HEK293 (cell line): ENCODE results near the gene UBXN1.
A peak's percentile ranks its signal among the peaks of the same experiment; 100 is the strongest.

Experiments
- CTCF ChIA-PET: fragments of 350-600 bp; formaldehyde crosslinking; extraction: SDS; loops from one replicate; lab custom pipeline; 2021; ENCODE audit warnings: antibody characterized with exemption; lab: Yijun Ruan, JAX
- POLR2A ChIA-PET: fragments of 300-600 bp; formaldehyde crosslinking; extraction: SDS; loops from one replicate; lab custom pipeline; 2020; ENCODE audit warnings: antibody characterized with exemption, inconsistent platforms; lab: Yijun Ruan, JAX
- H3K27ac ChIP-seq: fragments of 200-500 bp; sonication (Bioruptor generic); 2 replicates; pipeline ENCODE4 v1.5.1; 2014; ENCODE audit warnings: low read depth, low read length, control low read depth, inconsistent platforms; ENCODE audit errors: extremely low read depth
- H3K36me3 ChIP-seq, 2 experiments: fragments of 200-500 bp in 1 of 2; sonication (Bioruptor generic) in 1 of 2; 1 replicate in 1 of 2; 2 replicates in 1 of 2; pipeline ENCODE4 v1.5.1; 2014 to 2017; ENCODE audit warnings: inconsistent platforms in 2 of 2, low read length in 2 of 2; ENCODE audit not compliant: control insufficient read depth in 2 of 2, insufficient read depth in 1 of 2
- H3K4me1 ChIP-seq: fragments of 200-500 bp; sonication (Bioruptor generic); 2 replicates; pipeline ENCODE4 v1.5.1; 2014; ENCODE audit warnings: mild to moderate bottlenecking, low read length, inconsistent platforms; ENCODE audit not compliant: control insufficient read depth, insufficient read depth
- H3K4me3 ChIP-seq: 2 replicates; pipeline ENCODE4 v1.5.1; 2011; ENCODE audit warnings: low read depth, mild to moderate bottlenecking, control low read depth, low read length, moderate library complexity
- H3K9me3 ChIP-seq: fragments of 200-500 bp; sonication (Bioruptor generic); 2 replicates; pipeline ENCODE4 v1.5.1; 2014; ENCODE audit warnings: low read depth, low read length, inconsistent platforms; ENCODE audit not compliant: control insufficient read depth, insufficient read depth
- GLIS2 ChIP-seq: fragments of 450-650 bp; formaldehyde crosslinking; IDR thresholded peaks from 2 replicates; pipeline ENCODE4 v1.5.1; 2016; ENCODE audit warnings: missing biosample characterization, missing genetic modification characterization
- KLF10 ChIP-seq: fragments of 450-650 bp; IDR thresholded peaks from 2 replicates; pipeline ENCODE4 v1.5.1; 2018; ENCODE audit warnings: missing biosample characterization, mild to moderate bottlenecking, missing genetic modification characterization
- WT1 ChIP-seq: fragments of 450-650 bp; formaldehyde crosslinking; IDR thresholded peaks from 2 replicates; pipeline ENCODE4 v1.5.1; 2016; ENCODE audit warnings: missing biosample characterization, missing genetic modification characterization
- ZBTB20 ChIP-seq: fragments of 450-650 bp; formaldehyde crosslinking; IDR thresholded peaks from 2 replicates; pipeline ENCODE4 v1.5.1; 2016; ENCODE audit warnings: missing biosample characterization, missing genetic modification characterization
- ZNF202 ChIP-seq: fragments of 450-650 bp; formaldehyde crosslinking; IDR thresholded peaks from 2 replicates; pipeline ENCODE4 v1.5.1; 2016; ENCODE audit warnings: missing biosample characterization, missing genetic modification characterization, borderline replicate concordance
- ZNF394 ChIP-seq: fragments of 450-650 bp; formaldehyde crosslinking; IDR thresholded peaks from 2 replicates; pipeline ENCODE4 v1.5.1; 2016; ENCODE audit warnings: missing biosample characterization, missing genetic modification characterization, mild to moderate bottlenecking, moderate library complexity, borderline replicate concordance
- ZNF404 ChIP-seq: fragments of 450-650 bp; formaldehyde crosslinking; IDR thresholded peaks from 2 replicates; pipeline ENCODE4 v1.5.1; 2017; ENCODE audit warnings: missing biosample characterization, missing genetic modification characterization
- ZNF426 ChIP-seq: fragments of 450-650 bp; formaldehyde crosslinking; IDR thresholded peaks from 2 replicates; pipeline ENCODE4 v1.5.1; 2017; ENCODE audit warnings: missing biosample characterization, missing genetic modification characterization, mild to moderate bottlenecking, inconsistent platforms, moderate library complexity
- ZNF660 ChIP-seq: fragments of 450-650 bp; IDR thresholded peaks from 2 replicates; pipeline ENCODE4 v1.5.1; 2018; ENCODE audit warnings: missing biosample characterization, mild to moderate bottlenecking, missing genetic modification characterization
- ZXDB ChIP-seq: fragments of 450-650 bp; formaldehyde crosslinking; IDR thresholded peaks from 2 replicates; pipeline ENCODE4 v1.5.1; 2016; ENCODE audit warnings: missing biosample characterization, missing genetic modification characterization
- TF ChIP-seq, protein P1 (sequence below): fragments of 450-650 bp; formaldehyde crosslinking; IDR thresholded peaks from 2 replicates; pipeline ENCODE4 v1.5.1; 2016; ENCODE audit warnings: missing biosample characterization, missing genetic modification characterization
- TF ChIP-seq, protein P2 (sequence below): fragments of 450-650 bp; formaldehyde crosslinking; optimal IDR thresholded peaks from 2 replicates; pipeline ENCODE3; 2016; ENCODE audit warnings: missing biosample characterization, mild to moderate bottlenecking, missing genetic modification characterization
- TF ChIP-seq, protein P3 (sequence below): fragments of 450-650 bp; formaldehyde crosslinking; IDR thresholded peaks from 2 replicates; pipeline ENCODE4 v1.5.1; 2016; ENCODE audit warnings: missing biosample characterization, missing genetic modification characterization
- TF ChIP-seq, protein P4 (sequence below): fragments of 450-650 bp; formaldehyde crosslinking; IDR thresholded peaks from 2 replicates; pipeline ENCODE4 v1.5.1; 2017; ENCODE audit warnings: missing biosample characterization, missing genetic modification characterization
- TF ChIP-seq, protein P5 (sequence below): fragments of 450-650 bp; formaldehyde crosslinking; IDR thresholded peaks from 2 replicates; pipeline ENCODE4 v1.5.1; 2016; ENCODE audit warnings: missing biosample characterization, missing genetic modification characterization, borderline replicate concordance
- TF ChIP-seq, protein P6 (sequence below): fragments of 450-650 bp; formaldehyde crosslinking; IDR thresholded peaks from 2 replicates; pipeline ENCODE4 v1.5.1; 2016; ENCODE audit warnings: missing biosample characterization, missing genetic modification characterization, borderline replicate concordance
- TF ChIP-seq, protein P7 (sequence below): fragments of 450-650 bp; formaldehyde crosslinking; conservative IDR thresholded peaks from 2 replicates; pipeline ENCODE4 v1.5.1; 2016; ENCODE audit warnings: low read depth, missing biosample characterization, missing genetic modification characterization

Gene UBXN1

DNA sequence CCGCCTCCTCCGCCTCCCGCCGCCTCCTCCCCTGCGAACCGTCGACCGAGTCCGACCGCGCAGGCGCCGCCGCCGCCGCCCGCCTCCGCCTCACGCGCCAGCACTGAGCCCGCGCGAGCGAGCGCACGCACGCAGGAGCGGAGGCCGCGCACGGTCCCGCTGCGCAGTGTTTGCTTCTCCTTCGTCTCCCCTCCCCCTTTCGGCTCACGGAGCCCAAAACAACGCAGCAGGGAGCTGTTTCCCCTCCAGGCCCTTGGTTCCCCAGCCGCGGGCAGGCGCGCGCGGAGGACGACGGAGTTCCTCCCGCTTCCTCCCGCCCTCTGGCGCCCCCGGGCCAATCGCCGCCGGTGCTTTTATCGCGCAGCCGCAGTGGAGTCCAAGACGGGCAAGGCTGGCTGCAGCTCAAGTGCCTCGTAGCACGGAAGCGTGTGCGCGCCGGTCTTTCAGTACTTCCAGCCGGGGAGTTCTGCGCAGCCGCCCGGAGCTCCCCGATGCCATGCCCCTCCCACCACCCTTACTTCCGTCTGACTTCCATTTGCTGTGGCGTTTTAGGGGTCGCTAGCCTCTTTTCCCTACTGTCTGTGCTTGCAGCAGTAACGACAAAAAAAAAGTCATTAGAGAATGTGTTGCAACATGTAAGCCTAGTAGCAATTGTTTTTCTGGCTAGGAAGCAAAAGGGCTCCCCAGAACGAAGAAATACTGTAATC, 48.4 kb upstream of the UBXN1 start, which contains the start of gene HNRNPUL2 (continued):
- TF ChIP-seq, protein P1, sequence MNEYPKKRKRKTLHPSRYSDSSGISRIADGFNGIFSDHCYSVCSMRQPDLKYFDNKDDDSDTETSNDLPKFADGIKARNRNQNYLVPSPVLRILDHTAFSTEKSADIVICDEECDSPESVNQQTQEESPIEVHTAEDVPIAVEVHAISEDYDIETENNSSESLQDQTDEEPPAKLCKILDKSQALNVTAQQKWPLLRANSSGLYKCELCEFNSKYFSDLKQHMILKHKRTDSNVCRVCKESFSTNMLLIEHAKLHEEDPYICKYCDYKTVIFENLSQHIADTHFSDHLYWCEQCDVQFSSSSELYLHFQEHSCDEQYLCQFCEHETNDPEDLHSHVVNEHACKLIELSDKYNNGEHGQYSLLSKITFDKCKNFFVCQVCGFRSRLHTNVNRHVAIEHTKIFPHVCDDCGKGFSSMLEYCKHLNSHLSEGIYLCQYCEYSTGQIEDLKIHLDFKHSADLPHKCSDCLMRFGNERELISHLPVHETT (tag by site-specific recombination) = no peak
- TF ChIP-seq ZNF202 (tag by site-specific recombination) (no peak), WT1 (peak; percentile 37; the same call in 1 of the 2 replicates), ZXDB (peak; percentile 83), KLF10 (tag by site-specific recombination) (peak; percentile 16; the same call in 1 of the 2 replicates), ZNF404 (tag by site-specific recombination) (no peak), ZBTB20 (0 out of 2 replicates have a peak, but pooled peaks have one; percentile 17), ZNF394 (no peak)
- TF ChIP-seq, protein P2, sequence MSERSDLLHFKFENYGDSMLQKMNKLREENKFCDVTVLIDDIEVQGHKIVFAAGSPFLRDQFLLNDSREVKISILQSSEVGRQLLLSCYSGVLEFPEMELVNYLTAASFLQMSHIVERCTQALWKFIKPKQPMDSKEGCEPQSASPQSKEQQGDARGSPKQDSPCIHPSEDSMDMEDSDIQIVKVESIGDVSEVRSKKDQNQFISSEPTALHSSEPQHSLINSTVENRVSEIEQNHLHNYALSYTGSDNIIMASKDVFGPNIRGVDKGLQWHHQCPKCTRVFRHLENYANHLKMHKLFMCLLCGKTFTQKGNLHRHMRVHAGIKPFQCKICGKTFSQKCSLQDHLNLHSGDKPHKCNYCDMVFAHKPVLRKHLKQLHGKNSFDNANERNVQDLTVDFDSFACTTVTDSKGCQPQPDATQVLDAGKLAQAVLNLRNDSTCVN = peak; percentile 90
- TF ChIP-seq, protein P3, sequence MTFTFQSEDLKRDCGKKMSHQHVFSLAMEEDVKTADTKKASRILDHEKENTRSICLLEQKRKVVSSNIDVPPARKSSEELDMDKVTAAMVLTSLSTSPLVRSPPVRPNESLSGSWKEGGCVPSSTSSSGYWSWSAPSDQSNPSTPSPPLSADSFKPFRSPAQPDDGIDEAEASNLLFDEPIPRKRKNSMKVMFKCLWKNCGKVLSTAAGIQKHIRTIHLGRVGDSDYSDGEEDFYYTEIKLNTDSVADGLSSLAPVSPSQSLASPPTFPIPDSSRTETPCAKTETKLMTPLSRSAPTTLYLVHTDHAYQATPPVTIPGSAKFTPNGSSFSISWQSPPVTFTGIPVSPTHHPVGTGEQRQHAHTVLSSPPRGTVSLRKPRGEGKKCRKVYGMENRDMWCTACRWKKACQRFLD = no peak
- TF ChIP-seq, protein P4, sequence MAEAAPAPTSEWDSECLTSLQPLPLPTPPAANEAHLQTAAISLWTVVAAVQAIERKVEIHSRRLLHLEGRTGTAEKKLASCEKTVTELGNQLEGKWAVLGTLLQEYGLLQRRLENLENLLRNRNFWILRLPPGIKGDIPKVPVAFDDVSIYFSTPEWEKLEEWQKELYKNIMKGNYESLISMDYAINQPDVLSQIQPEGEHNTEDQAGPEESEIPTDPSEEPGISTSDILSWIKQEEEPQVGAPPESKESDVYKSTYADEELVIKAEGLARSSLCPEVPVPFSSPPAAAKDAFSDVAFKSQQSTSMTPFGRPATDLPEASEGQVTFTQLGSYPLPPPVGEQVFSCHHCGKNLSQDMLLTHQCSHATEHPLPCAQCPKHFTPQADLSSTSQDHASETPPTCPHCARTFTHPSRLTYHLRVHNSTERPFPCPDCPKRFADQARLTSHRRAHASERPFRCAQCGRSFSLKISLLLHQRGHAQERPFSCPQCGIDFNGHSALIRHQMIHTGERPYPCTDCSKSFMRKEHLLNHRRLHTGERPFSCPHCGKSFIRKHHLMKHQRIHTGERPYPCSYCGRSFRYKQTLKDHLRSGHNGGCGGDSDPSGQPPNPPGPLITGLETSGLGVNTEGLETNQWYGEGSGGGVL (tag by site-specific recombination) = peak; percentile 84
- TF ChIP-seq, protein P5, sequence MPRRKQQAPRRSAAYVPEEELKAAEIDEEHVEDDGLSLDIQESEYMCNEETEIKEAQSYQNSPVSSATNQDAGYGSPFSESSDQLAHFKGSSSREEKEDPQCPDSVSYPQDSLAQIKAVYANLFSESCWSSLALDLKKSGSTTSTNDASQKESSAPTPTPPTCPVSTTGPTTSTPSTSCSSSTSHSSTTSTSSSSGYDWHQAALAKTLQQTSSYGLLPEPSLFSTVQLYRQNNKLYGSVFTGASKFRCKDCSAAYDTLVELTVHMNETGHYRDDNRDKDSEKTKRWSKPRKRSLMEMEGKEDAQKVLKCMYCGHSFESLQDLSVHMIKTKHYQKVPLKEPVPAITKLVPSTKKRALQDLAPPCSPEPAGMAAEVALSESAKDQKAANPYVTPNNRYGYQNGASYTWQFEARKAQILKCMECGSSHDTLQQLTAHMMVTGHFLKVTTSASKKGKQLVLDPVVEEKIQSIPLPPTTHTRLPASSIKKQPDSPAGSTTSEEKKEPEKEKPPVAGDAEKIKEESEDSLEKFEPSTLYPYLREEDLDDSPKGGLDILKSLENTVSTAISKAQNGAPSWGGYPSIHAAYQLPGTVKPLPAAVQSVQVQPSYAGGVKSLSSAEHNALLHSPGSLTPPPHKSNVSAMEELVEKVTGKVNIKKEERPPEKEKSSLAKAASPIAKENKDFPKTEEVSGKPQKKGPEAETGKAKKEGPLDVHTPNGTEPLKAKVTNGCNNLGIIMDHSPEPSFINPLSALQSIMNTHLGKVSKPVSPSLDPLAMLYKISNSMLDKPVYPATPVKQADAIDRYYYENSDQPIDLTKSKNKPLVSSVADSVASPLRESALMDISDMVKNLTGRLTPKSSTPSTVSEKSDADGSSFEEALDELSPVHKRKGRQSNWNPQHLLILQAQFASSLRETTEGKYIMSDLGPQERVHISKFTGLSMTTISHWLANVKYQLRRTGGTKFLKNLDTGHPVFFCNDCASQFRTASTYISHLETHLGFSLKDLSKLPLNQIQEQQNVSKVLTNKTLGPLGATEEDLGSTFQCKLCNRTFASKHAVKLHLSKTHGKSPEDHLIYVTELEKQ (tag by site-specific recombination) = no peak
- TF ChIP-seq, protein P6, sequence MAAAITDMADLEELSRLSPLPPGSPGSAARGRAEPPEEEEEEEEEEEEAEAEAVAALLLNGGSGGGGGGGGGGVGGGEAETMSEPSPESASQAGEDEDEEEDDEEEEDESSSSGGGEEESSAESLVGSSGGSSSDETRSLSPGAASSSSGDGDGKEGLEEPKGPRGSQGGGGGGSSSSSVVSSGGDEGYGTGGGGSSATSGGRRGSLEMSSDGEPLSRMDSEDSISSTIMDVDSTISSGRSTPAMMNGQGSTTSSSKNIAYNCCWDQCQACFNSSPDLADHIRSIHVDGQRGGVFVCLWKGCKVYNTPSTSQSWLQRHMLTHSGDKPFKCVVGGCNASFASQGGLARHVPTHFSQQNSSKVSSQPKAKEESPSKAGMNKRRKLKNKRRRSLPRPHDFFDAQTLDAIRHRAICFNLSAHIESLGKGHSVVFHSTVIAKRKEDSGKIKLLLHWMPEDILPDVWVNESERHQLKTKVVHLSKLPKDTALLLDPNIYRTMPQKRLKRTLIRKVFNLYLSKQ (tag by site-specific recombination) = no peak

DNA sequence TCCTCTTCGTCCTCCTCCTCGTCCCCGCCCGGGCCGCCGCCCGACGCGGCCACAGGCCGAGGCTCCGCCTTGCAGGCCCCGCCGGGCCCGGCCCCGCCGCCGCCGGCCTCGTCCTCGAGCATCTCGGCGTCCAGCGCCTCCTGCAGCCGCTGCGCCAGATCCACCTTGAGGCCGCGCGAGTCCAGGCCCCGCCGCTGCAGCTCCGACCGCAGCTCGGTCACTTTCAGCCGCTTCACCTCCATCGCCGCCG, 48.0 kb upstream of the UBXN1 start:
- Histone ChIP-seq H3K36me3 (peaks cover 12 to 54% of the 10 kb centered on the region in 2 experiments; a peak in 2 of 3 replicates), H3K27ac (peak overlapping the region; percentile 98), H3K4me3 (peak overlapping the region; percentile 93), H3K4me1 (peaks cover 4% of the 10 kb centered on the region; the same call in 1 of the 2 replicates), H3K9me3 (no peaks in the 10 kb centered on the region)
- ChIA-PET CTCF (interaction anchor here (0.6 to 1.0 kb wide), 3 partner anchors 27 to 159 kb away, joined by 3 to 6 read pairs (median 4); partner anchors contain the start of gene ZBTB3), POLR2A (interaction anchor here (0.6 to 10.0 kb wide), 34 partner anchors 9 to 162 kb away, joined by 3 to 137 read pairs (median 8); partner anchors contain the start of genes BSCL2, C11orf98, CSKMT and EEF1G)
- TF ChIP-seq, protein P2 = no peak
- TF ChIP-seq ZNF660 (0 out of 2 replicates have a peak, but pooled peaks have one; percentile 43), GLIS2 (peak; percentile 42; the same call in 1 of the 2 replicates), ZNF426 (tag by site-specific recombination) (no peak)
- TF ChIP-seq, protein P7, sequence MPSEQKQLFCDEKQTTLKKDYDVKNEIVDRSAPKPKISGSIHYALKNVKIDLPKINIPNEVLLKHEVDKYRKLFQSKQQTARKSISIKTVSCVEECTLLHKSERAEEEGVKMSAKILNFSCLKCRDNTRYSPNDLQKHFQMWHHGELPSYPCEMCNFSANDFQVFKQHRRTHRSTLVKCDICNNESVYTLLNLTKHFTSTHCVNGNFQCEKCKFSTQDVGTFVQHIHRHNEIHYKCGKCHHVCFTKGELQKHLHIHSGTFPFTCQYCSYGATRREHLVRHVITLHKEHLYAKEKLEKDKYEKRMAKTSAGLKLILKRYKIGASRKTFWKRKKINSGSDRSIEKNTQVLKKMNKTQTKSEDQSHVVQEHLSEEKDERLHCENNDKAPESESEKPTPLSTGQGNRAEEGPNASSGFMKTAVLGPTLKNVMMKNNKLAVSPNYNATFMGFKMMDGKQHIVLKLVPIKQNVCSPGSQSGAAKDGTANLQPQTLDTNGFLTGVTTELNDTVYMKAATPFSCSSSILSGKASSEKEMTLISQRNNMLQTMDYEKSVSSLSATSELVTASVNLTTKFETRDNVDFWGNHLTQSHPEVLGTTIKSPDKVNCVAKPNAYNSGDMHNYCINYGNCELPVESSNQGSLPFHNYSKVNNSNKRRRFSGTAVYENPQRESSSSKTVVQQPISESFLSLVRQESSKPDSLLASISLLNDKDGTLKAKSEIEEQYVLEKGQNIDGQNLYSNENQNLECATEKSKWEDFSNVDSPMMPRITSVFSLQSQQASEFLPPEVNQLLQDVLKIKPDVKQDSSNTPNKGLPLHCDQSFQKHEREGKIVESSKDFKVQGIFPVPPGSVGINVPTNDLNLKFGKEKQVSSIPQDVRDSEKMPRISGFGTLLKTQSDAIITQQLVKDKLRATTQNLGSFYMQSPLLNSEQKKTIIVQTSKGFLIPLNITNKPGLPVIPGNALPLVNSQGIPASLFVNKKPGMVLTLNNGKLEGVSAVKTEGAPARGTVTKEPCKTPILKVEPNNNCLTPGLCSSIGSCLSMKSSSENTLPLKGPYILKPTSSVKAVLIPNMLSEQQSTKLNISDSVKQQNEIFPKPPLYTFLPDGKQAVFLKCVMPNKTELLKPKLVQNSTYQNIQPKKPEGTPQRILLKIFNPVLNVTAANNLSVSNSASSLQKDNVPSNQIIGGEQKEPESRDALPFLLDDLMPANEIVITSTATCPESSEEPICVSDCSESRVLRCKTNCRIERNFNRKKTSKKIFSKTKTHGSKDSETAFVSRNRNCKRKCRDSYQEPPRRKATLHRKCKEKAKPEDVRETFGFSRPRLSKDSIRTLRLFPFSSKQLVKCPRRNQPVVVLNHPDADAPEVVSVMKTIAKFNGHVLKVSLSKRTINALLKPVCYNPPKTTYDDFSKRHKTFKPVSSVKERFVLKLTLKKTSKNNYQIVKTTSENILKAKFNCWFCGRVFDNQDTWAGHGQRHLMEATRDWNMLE (tag by site-specific recombination) = no peak
